ENCODE measurements around the gene NCBP2L. TPM values are rescaled to one million over a fixed set of nuclear protein-coding genes. Genes with fewer than 3 reads are reported as not detected.

NCBP2L gene
- total and polyA plus RNA-seq, 2 experiments from 2014 or later = 0.39 TPM; not detected in 1

- H3K4me2 ChIP-seq = no peak overlapping the region
- no peak overlapping the region for H2AFZ ChIP-seq
- no peak overlapping the region for H3K27ac ChIP-seq
- DNase-seq (ENCODE audit: low spot score) = no peak
- peaks cover 36% of the 10 kb centered on the region for H3K79me2 ChIP-seq
- H3K9me3 ChIP-seq (ENCODE audit: low read depth) = no peaks in the 10 kb centered on the region
- WGBS (ENCODE audit: low lambda C conversion rate, missing lambda C conversion rate) = 94% methylated on average over 3 of the region's 3 CpGs
- no peaks in the 10 kb centered on the region for H4K20me1 ChIP-seq (ENCODE audit: insufficient read depth, poor library complexity, severe bottlenecking)
- no peak overlapping the region for H3K4me3 ChIP-seq
- H3K36me3 ChIP-seq (replicated peaks; ENCODE audit: insufficient read depth, low read depth) = no peaks in the 10 kb centered on the region
- H3K4me1 ChIP-seq (ENCODE audit: insufficient read depth) = peaks cover 41% of the 10 kb centered on the region
- H3K27me3 ChIP-seq = no peaks in the 10 kb centered on the region
- H3K9me2 ChIP-seq (replicated peaks; ENCODE audit: insufficient read depth) = no peaks in the 10 kb centered on the region
- TF ChIP-seq CTCF (IDR thresholded peaks at IDR 0.05; ENCODE audit: poor library complexity) (no peak), EZH2phosphoT487 (IDR thresholded peaks at IDR 0.05; ENCODE audit: low read depth, severe bottlenecking, unreplicated experiment) (no peak), EZH2 (IDR thresholded peaks at IDR 0.05; ENCODE audit: borderline replicate concordance) (no peak)
Observed at GRCh38 chrX:107734646-107735045, 42.9 kb upstream of the NCBP2L start.

- no peaks in the 10 kb centered on the region for H3K27me3 ChIP-seq
- H3K36me3 ChIP-seq (replicated peaks; ENCODE audit: insufficient read depth, low read depth) = no peaks in the 10 kb centered on the region
- TF ChIP-seq EZH2phosphoT487 (IDR thresholded peaks at IDR 0.05; ENCODE audit: low read depth, severe bottlenecking, unreplicated experiment) (no peak), CTCF (IDR thresholded peaks at IDR 0.05; ENCODE audit: poor library complexity) (no peak), EZH2 (IDR thresholded peaks at IDR 0.05; ENCODE audit: borderline replicate concordance) (no peak)
- peak overlapping the region; percentile 47 for H3K27ac ChIP-seq
- no peak for DNase-seq (ENCODE audit: low spot score)
- peaks cover 37% of the 10 kb centered on the region for H3K4me1 ChIP-seq (ENCODE audit: insufficient read depth)
- H4K20me1 ChIP-seq (ENCODE audit: insufficient read depth, poor library complexity, severe bottlenecking) = no peaks in the 10 kb centered on the region
- H3K9me2 ChIP-seq (replicated peaks; ENCODE audit: insufficient read depth) = no peaks in the 10 kb centered on the region
- H2AFZ ChIP-seq = no peak overlapping the region
- H3K9me3 ChIP-seq (ENCODE audit: low read depth) = no peaks in the 10 kb centered on the region
- no peak overlapping the region for H3K4me2 ChIP-seq
- H3K79me2 ChIP-seq = peaks cover 44% of the 10 kb centered on the region
- no peak overlapping the region for H3K4me3 ChIP-seq
- 50% methylated on average over 8 of the region's 8 CpGs for WGBS (ENCODE audit: low lambda C conversion rate, missing lambda C conversion rate)
Observed at GRCh38 chrX:107736781-107737531, 40.6 kb upstream of the NCBP2L start.

- WGBS (ENCODE audit: low lambda C conversion rate, missing lambda C conversion rate) = 97% methylated on average over 5 of the region's 5 CpGs
- H3K9me3 ChIP-seq (ENCODE audit: low read depth) = no peaks in the 10 kb centered on the region
- no peaks in the 10 kb centered on the region for H3K36me3 ChIP-seq (replicated peaks; ENCODE audit: insufficient read depth, low read depth)
- H4K20me1 ChIP-seq (ENCODE audit: insufficient read depth, poor library complexity, severe bottlenecking) = no peaks in the 10 kb centered on the region
- no peak overlapping the region for H3K4me3 ChIP-seq
- TF ChIP-seq CTCF (IDR thresholded peaks at IDR 0.05; ENCODE audit: poor library complexity) = no peak
- TF ChIP-seq EZH2 (IDR thresholded peaks at IDR 0.05; ENCODE audit: borderline replicate concordance) = no peak
- TF ChIP-seq EZH2phosphoT487 (IDR thresholded peaks at IDR 0.05; ENCODE audit: low read depth, severe bottlenecking, unreplicated experiment) = no peak
- no peak overlapping the region for H3K4me2 ChIP-seq
- DNase-seq (ENCODE audit: low spot score) = no peak
- H3K9me2 ChIP-seq (replicated peaks; ENCODE audit: insufficient read depth) = no peaks in the 10 kb centered on the region
- no peak overlapping the region for H2AFZ ChIP-seq
- no peaks in the 10 kb centered on the region for H3K27me3 ChIP-seq
- peaks cover 41% of the 10 kb centered on the region for H3K4me1 ChIP-seq (ENCODE audit: insufficient read depth)
- H3K27ac ChIP-seq = no peak overlapping the region
- H3K79me2 ChIP-seq = peaks cover 47% of the 10 kb centered on the region
Observed at GRCh38 chrX:107738272-107738671, 39.3 kb upstream of the NCBP2L start.

Data from hepatocyte (in vitro differentiated cells).